Measurements from ENCODE around the gene GVQW3. TPM values are rescaled to one million over a fixed set of nuclear protein-coding genes. Genes with fewer than 3 reads are reported as not detected.
A peak's percentile ranks its signal among the peaks of the same experiment; 100 is the strongest.

The GVQW3 gene
- 1 to 10 TPM; 3.6 to 3.8 TPM for total RNA-seq

- peak; percentile 97 for DNase-seq
- Mint-ChIP-seq H3K27ac (peak within 1 kb of the TSS; percentile 83), H3K9me3 (no peaks in the 10 kb centered on the region), H3K36me3 (ENCODE audit: insufficient read depth in 2 of 2) (peaks cover 0 to 2% of the 10 kb centered on the region in 2 donors), H3K4me1 (ENCODE audit: low read depth) (peaks cover 68% of the 10 kb centered on the region), H3K27me3 (ENCODE audit: low read depth) (no peaks in the 10 kb centered on the region), H3K4me3 (peak within 1 kb of the TSS; percentile 93 to 97)
- ATAC-seq (replicated peaks in 1 of 2) = peak; percentile 90 to 92
These were observed at the start of gene GVQW3, which contains the start of gene THAP12 for GRCh38 chr11:76380977-76381719. GVQW3 (plus strand) TSS chr11:76381323; CDS start chr11:76381829, 506 bp downstream. THAP12 (minus strand) TSS chr11:76381132; CDS start chr11:76380836, 296 bp downstream.

GRCh38 chr11:76334826-76335389 lies 46.2 kb upstream of the GVQW3 start:
- H3K4me1 Mint-ChIP-seq (ENCODE audit: low read depth) = peaks cover 7% of the 10 kb centered on the region
- H3K9me3 Mint-ChIP-seq = peaks cover 7 to 9% of the 10 kb centered on the region in 2 donors
- H3K36me3 Mint-ChIP-seq (ENCODE audit: insufficient read depth in 2 of 2) = peaks cover 7 to 9% of the 10 kb centered on the region in 2 donors
- H3K27me3 Mint-ChIP-seq (ENCODE audit: low read depth) = no peaks in the 10 kb centered on the region
- no peak overlapping the region for H3K4me3 Mint-ChIP-seq
- DNase-seq (no peak), ATAC-seq (replicated peaks in 1 of 2) (no peak)
- H3K27ac Mint-ChIP-seq = no peak overlapping the region

- Mint-ChIP-seq H3K36me3 (ENCODE audit: insufficient read depth in 2 of 2) (peaks cover 7 to 9% of the 10 kb centered on the region in 2 donors), H3K27me3 (ENCODE audit: low read depth) (no peaks in the 10 kb centered on the region), H3K9me3 (peaks cover 7 to 9% of the 10 kb centered on the region in 2 donors), H3K4me1 (ENCODE audit: low read depth) (peaks cover 7% of the 10 kb centered on the region), H3K4me3 (no peak overlapping the region), H3K27ac (no peak overlapping the region)
- no peak for DNase-seq
- no peak for ATAC-seq (replicated peaks in 1 of 2)
These were observed 45.3 kb upstream of the GVQW3 start for GRCh38 chr11:76335842-76336241.

GRCh38 chr11:76336597-76336996 lies 44.5 kb upstream of the GVQW3 start:
- ATAC-seq (replicated peaks in 1 of 2) (no peak), DNase-seq (no peak)
- Mint-ChIP-seq H3K27ac (no peak overlapping the region), H3K36me3 (ENCODE audit: insufficient read depth in 2 of 2) (peaks cover 7 to 9% of the 10 kb centered on the region in 2 donors), H3K4me3 (no peak overlapping the region), H3K27me3 (ENCODE audit: low read depth) (no peaks in the 10 kb centered on the region), H3K9me3 (peaks cover 7 to 9% of the 10 kb centered on the region in 2 donors), H3K4me1 (ENCODE audit: low read depth) (peaks cover 7% of the 10 kb centered on the region)

GRCh38 chr11:76337469-76337868 lies 43.7 kb upstream of the GVQW3 start:
- Mint-ChIP-seq H3K4me3 (no peak overlapping the region), H3K27me3 (ENCODE audit: low read depth) (no peaks in the 10 kb centered on the region), H3K27ac (no peak overlapping the region), H3K36me3 (ENCODE audit: insufficient read depth in 2 of 2) (peaks cover 7 to 9% of the 10 kb centered on the region in 2 donors), H3K4me1 (ENCODE audit: low read depth) (peaks cover 7% of the 10 kb centered on the region), H3K9me3 (peaks cover 7 to 9% of the 10 kb centered on the region in 2 donors)
- DNase-seq (no peak), ATAC-seq (replicated peaks in 1 of 2) (peak in 1 of 2 donors; percentile 4)

- H3K9me3 Mint-ChIP-seq = peaks cover 7 to 9% of the 10 kb centered on the region in 2 donors
- ATAC-seq (replicated peaks in 1 of 2) (no peak), DNase-seq (no peak)
- peaks cover 7 to 9% of the 10 kb centered on the region in 2 donors for H3K36me3 Mint-ChIP-seq (ENCODE audit: insufficient read depth in 2 of 2)
- H3K27ac Mint-ChIP-seq = no peak overlapping the region
- no peak overlapping the region for H3K4me3 Mint-ChIP-seq
- H3K27me3 Mint-ChIP-seq (ENCODE audit: low read depth) = no peaks in the 10 kb centered on the region
- peaks cover 7% of the 10 kb centered on the region for H3K4me1 Mint-ChIP-seq (ENCODE audit: low read depth)
These were observed 43.2 kb upstream of the GVQW3 start for GRCh38 chr11:76337923-76338322.

GRCh38 chr11:76339221-76339620 lies 41.9 kb upstream of the GVQW3 start:
- Mint-ChIP-seq H3K27ac (peak overlapping the region; percentile 31), H3K4me3 (no peak overlapping the region), H3K27me3 (ENCODE audit: low read depth) (no peaks in the 10 kb centered on the region), H3K9me3 (peaks cover 4 to 8% of the 10 kb centered on the region in 2 donors), H3K4me1 (ENCODE audit: low read depth) (peaks cover 7% of the 10 kb centered on the region), H3K36me3 (ENCODE audit: insufficient read depth in 2 of 2) (peaks cover 4 to 6% of the 10 kb centered on the region in 2 donors)
- ATAC-seq (replicated peaks in 1 of 2) = no peak
- DNase-seq = no peak

- no peaks in the 10 kb centered on the region for H3K4me1 Mint-ChIP-seq (ENCODE audit: low read depth)
- H3K27ac Mint-ChIP-seq = no peak overlapping the region
- peaks cover 0 to 2% of the 10 kb centered on the region in 2 donors for H3K9me3 Mint-ChIP-seq
- ATAC-seq (replicated peaks in 1 of 2) (no peak), DNase-seq (no peak)
- H3K4me3 Mint-ChIP-seq = no peak overlapping the region
- peaks cover 2 to 8% of the 10 kb centered on the region in 2 donors for H3K36me3 Mint-ChIP-seq (ENCODE audit: insufficient read depth in 2 of 2)
- no peaks in the 10 kb centered on the region for H3K27me3 Mint-ChIP-seq (ENCODE audit: low read depth)
These were observed 33.7 kb upstream of the GVQW3 start for GRCh38 chr11:76347466-76347865.

- peaks cover 0 to 2% of the 10 kb centered on the region in 2 donors for H3K9me3 Mint-ChIP-seq
These were observed 32.8 kb upstream of the GVQW3 start for GRCh38 chr11:76348348-76348747.

GRCh38 chr11:76355172-76355571 lies 26.0 kb upstream of the GVQW3 start:
- H3K27me3 Mint-ChIP-seq (ENCODE audit: low read depth) = no peaks in the 10 kb centered on the region
- ATAC-seq (replicated peaks in 1 of 2) (no peak), DNase-seq (no peak)
- H3K27ac Mint-ChIP-seq = no peak overlapping the region
- H3K4me1 Mint-ChIP-seq (ENCODE audit: low read depth) = no peaks in the 10 kb centered on the region
- peaks cover 0 to 2% of the 10 kb centered on the region in 2 donors for H3K9me3 Mint-ChIP-seq
- H3K4me3 Mint-ChIP-seq = no peak overlapping the region
- H3K36me3 Mint-ChIP-seq (ENCODE audit: insufficient read depth in 2 of 2) = peaks cover 20 to 52% of the 10 kb centered on the region in 2 donors

More at GRCh38 chr11:76348348-76348747, 32.8 kb upstream of the GVQW3 start:
- H3K4me1 Mint-ChIP-seq (ENCODE audit: low read depth) = no peaks in the 10 kb centered on the region
- DNase-seq = no peak
- H3K27me3 Mint-ChIP-seq (ENCODE audit: low read depth) = no peaks in the 10 kb centered on the region
- no peak overlapping the region for H3K27ac Mint-ChIP-seq
- H3K4me3 Mint-ChIP-seq = no peak overlapping the region
- H3K36me3 Mint-ChIP-seq (ENCODE audit: insufficient read depth in 2 of 2) = peaks cover 5 to 16% of the 10 kb centered on the region in 2 donors
- no peak for ATAC-seq (replicated peaks in 1 of 2)

GRCh38 chr11:76361374-76361773 lies 19.7 kb upstream of the GVQW3 start:
- Mint-ChIP-seq H3K36me3 (ENCODE audit: insufficient read depth in 2 of 2) (peaks cover 0 to 33% of the 10 kb centered on the region in 2 donors), H3K4me1 (ENCODE audit: low read depth) (peaks cover 35% of the 10 kb centered on the region), H3K27me3 (ENCODE audit: low read depth) (no peaks in the 10 kb centered on the region), H3K4me3 (no peak overlapping the region), H3K9me3 (no peaks in the 10 kb centered on the region), H3K27ac (no peak overlapping the region)
- ATAC-seq (replicated peaks in 1 of 2) (peak in 1 of 2 donors; percentile 36), DNase-seq (no peak)

- peak overlapping the region in 1 of 2 donors; percentile 27 for H3K4me3 Mint-ChIP-seq
- H3K36me3 Mint-ChIP-seq (ENCODE audit: insufficient read depth in 2 of 2) = peaks cover 0 to 33% of the 10 kb centered on the region in 2 donors
- no peak overlapping the region for H3K27ac Mint-ChIP-seq
- H3K9me3 Mint-ChIP-seq = no peaks in the 10 kb centered on the region
- ATAC-seq (replicated peaks in 1 of 2) (peak; percentile 34 to 38), DNase-seq (no peak)
- no peaks in the 10 kb centered on the region for H3K27me3 Mint-ChIP-seq (ENCODE audit: low read depth)
- peaks cover 35% of the 10 kb centered on the region for H3K4me1 Mint-ChIP-seq (ENCODE audit: low read depth)
These were observed 19.3 kb upstream of the GVQW3 start for GRCh38 chr11:76361776-76362175.

- Mint-ChIP-seq H3K9me3 (no peaks in the 10 kb centered on the region), H3K27me3 (ENCODE audit: low read depth) (no peaks in the 10 kb centered on the region), H3K4me1 (ENCODE audit: low read depth) (peaks cover 35% of the 10 kb centered on the region), H3K27ac (no peak overlapping the region), H3K4me3 (no peak overlapping the region), H3K36me3 (ENCODE audit: insufficient read depth in 2 of 2) (peaks cover 0 to 33% of the 10 kb centered on the region in 2 donors)
- ATAC-seq (replicated peaks in 1 of 2) (no peak), DNase-seq (no peak)
These were observed 18.4 kb upstream of the GVQW3 start for GRCh38 chr11:76362716-76363115.
